DLD1 (cell line): Measurements from ENCODE around the gene TMTC4.
"Not testable (repeated sequence)": the region's sequence is repeated elsewhere in the genome, so short reads cannot be mapped to it uniquely, and the experiment has no call there.

Experiments used
- in situ Hi-C: cut with HindIII; loops from 2 replicates; pipeline ENCODE4 v1.10.0; 2017; ENCODE audit warnings: low sequenced_read_pairs

The TMTC4 gene, protein sequence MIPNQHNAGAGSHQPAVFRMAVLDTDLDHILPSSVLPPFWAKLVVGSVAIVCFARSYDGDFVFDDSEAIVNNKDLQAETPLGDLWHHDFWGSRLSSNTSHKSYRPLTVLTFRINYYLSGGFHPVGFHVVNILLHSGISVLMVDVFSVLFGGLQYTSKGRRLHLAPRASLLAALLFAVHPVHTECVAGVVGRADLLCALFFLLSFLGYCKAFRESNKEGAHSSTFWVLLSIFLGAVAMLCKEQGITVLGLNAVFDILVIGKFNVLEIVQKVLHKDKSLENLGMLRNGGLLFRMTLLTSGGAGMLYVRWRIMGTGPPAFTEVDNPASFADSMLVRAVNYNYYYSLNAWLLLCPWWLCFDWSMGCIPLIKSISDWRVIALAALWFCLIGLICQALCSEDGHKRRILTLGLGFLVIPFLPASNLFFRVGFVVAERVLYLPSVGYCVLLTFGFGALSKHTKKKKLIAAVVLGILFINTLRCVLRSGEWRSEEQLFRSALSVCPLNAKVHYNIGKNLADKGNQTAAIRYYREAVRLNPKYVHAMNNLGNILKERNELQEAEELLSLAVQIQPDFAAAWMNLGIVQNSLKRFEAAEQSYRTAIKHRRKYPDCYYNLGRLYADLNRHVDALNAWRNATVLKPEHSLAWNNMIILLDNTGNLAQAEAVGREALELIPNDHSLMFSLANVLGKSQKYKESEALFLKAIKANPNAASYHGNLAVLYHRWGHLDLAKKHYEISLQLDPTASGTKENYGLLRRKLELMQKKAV

DNA sequence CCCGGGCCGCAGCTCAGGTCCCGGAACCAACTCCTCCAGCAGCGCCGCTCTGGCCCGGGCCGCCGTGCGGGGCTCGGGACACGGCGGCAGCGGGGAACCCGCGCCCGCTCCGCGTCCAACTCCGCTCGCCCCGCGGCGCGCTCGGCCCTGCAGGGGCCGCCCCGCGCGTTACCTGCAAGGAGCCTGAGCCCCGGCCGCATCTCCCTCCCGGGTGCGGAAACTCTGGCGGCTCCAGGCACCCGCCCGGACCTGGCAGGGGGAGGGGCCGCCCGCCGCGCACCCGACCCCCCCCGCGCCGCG lies at the start of gene TMTC4:
Gene TMTC4 (minus strand): TSS at position 224 of the 300 bp plus-strand sequence. CDS start 4,433 bp downstream, outside the sequence.
- in situ Hi-C loops, result no loop called here

DNA sequence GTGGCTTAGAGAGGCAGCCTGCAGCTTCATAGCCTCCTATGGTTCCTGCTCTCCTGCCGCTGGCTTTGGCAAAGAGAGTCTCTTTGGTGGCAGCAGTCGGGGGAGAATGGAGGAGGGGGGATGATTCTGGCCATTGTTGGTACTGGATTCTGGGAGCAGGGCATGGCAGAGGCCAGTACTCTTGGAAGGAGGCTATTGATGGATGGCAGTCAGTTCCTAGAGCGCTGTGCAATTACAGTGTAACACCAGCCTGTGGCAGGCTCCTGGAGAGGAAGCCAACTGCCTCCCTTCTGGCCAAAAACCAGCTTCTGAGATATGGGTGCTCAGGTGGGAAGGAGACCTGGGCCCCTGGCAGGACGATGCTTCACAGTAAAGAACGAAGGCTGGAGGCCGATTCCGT lies 47.9 kb upstream of the TMTC4 start:
- in situ Hi-C loops, result no loop called here

DNA sequence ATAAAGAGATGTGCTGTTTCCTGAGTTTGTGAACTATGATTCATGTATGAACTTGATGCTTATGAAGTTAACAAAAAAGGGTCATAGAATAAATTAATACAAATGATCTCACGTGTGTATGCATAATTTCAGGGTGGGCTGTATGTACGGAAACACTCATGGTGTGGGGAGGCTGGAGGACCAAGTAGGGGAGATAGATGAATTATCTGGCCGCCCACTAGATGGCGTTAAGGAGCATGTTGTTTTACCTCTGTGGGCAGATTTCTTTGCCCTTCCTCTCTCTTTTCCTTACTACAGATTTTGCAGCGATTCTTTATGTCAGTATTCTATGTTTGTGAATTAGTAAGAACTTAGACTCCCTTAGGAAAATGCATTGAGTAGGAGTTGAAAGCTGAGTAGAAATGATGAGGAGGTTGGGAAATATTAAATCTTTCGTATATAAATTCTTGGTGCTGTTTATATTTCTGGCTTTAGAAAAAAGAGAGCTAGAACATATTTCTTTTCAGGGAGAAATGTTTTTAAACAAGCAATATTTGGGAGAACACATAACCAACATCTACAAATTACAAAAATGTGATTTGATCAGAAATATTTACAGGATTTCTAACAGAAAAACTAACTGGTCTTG lies 47.4 kb upstream of the TMTC4 start:
- in situ Hi-C loops, result no loop called here

DNA sequence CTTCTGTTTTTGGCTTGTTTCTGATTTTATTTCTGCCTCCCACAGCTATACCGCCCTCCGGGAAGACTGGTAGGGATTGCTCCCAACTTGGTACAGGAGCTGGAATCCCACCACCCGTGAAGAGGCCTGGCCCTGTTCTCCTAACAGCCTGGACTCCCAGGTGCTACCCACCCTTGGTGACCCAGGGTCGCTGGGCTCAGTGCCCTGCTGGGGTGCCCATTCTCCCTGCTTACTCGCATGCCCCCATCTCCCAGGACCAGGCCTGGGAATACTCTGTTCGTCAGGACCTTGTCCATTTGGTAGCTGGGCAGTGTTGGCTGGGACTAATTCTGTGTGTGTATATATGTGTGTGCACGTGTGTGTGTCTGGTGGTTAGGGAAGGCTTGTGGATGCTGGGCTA lies 41.0 kb upstream of the TMTC4 start:
- in situ Hi-C loops, result no loop called here

DNA sequence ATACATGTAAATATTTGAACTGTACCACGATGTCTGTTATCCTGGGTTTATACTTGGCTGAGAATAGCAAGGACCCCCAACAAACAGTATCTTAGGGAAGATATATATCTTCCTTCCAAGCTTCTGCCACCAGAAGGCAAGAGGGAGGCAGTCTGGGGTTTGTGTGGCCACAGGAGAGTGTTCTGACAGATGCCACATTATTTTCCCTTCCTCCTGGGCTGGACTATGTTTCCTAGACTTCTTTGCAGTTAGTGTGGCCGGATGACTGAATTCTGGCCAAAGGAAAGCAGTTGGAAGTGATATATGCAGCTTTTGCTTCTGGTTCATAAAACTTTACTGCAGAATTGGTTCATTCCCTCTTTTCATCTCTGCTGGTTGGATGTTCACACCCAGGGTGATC lies 39.9 kb upstream of the TMTC4 start:
- in situ Hi-C loops, result no loop called here

DNA sequence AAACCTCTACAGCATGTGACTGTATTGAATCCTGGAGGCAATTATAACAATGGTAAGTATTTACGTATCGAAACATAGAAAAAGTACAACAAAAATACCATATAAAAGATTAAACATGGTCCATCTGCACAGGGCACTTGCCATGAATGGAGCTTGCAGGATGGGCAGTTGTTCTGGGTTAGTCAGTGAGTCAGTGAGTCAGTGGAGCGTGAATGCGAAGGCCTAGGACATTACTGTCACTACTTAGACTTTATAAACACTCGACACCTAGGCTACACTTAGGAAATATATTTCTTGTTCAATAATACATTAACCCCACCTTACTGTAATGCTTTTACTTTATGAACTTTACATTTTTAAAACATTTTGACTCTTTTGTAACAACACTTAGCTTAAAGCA lies 35.6 kb upstream of the TMTC4 start:
- in situ Hi-C loops, result no loop called here

DNA sequence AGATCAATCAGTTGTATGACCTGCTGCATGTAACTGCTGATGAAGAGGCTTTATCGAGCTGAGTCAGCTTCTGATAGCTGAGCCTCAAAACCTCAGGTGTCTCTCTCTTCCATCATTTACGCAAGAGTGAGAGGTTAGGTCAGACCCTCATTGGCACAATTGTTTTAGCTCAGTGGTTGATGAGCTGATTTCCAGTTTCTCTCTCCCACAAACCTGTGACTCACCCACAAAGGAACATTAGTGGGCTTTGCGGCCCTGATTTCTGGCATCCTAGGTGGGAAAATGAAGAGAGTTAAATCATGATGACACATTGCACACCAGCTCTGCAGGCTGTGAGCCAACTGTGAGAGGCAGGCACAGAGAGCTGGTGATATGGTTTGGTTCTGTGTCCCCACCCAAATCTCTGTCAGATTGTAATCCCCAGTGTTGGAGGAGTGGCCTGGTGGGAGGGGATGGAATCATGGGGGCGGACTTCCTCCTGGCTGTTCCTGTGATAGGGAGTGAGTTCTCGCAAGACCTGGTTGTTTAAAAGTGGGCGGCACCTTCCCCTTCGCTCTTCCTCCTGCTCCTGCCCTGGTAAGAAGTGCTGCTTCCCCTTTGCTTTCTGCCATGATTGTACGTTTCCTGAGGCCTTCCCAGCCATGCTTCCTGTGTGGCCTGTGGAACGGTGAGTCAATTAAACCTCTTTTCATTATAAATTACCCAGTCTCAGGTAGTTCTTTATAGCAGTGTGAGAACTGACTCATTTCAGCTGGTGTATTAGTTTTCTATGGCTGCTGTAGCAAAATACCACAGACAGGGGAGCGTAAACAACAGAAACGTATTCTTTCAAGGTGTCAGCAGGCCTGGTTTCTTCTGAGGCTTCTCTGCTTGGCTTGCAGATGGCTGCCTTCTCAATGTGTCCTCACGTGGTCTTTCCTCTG lies 33.5 kb upstream of the TMTC4 start:
- in situ Hi-C loops, result no loop called here

DNA sequence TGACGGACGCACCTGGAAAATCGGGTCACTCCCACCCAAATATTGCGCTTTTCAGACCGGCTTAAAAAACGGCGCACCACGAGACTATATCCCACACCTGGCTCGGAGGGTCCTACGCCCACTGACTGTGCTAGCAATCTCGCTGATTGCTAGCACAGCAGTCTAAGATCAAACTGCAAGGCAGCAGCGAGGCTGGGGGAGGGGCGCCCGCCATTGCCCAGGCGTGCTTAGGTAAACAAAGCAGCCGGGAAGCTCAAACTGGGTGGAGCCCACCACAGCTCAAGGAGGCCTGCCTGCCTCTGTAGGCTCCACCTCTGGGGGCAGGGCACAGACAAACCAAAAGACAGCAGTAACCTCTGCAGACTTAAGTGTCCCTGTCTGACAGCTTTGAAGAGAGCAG lies 23.7 kb upstream of the TMTC4 start:
- in situ Hi-C loops, result not testable (repeated sequence)

DNA sequence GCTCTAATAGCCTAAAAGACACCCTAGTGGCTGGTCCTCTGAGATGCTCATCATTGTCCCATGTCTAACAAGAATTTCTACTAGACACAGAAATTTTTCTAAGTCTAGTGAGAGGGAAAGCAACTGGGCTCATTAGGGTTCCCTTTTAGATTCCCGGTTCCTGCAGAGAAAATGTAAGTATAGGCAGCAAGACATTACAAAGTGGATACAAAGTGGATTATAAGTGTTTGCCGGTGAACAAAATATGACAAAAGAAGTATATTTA lies 20.8 kb upstream of the TMTC4 start:
- in situ Hi-C loops, result no loop called here

DNA sequence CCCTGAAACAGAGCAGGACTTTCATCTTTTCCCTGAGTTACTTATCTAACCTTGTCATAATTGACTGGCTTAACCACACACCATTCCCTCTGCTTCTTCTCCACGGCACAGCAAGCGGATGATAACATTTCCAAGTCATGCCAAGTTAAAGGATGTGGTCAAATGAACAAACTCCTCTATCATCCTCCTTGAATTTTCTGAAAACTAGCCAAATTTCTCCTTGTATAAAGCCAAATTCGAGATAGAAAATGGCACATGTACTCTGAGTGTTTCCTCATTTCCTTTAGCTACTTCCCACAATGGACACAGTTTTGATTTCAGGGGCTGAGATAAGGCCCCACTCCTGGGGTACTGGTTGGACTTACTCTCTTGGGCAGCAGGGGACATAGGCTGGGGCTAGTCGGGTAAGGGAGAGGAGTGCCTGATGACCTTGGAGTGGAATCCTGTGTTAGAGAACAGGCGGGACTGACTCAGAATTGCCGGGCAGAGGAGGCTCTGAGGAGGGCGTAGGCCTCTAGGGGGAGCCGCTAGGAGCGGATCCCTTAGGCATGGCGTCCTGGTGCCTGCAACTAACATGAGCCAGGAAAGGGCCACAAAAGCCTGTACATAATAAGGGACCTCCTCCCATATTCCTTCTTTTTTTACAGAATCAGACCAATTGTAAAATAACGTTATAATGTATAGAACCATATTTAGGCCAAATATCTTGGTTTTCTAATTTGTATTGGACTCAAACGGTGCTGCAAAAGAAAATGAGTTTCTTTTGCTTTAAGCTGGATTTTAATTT lies 20.3 kb upstream of the TMTC4 start:
- in situ Hi-C loops, result no loop called here

DNA sequence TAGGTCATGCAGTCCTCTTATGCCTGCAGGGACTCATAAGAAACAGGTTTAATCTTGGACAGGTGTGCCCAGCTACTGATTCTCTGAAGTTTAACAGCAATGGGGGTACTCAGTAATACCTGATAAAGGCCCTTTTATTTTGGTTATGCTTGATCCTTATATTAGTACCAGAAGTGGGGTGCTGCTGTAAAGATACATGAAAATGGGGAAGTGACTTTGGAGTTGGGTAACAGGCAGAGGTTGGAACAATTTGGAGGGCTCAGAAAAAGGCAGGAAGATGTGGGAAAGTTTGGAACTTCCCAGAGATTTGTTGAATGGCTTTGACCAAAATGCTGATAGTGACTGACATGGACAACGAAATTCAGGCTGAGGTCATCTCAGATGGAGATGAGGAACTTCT lies 14.6 kb upstream of the TMTC4 start:
- in situ Hi-C loops, result no loop called here

DNA sequence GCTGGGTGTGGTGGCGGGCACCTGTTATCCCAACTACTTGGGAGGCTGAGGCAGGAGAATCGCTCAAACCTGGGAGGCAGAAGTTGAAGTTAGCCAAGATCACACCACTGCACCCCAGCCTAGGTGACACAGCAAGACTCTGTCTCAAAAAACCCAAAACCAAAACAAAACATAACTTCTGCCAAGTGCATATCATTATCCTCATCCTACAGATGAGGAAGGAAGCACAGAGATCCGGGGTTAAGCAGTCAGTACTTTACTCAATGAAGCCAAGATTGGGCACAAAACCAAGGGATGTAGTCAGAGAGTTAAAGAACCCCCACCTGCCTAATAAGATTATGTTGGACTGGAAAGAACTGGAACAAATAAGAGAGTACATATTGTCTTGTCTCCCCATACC lies 5.5 kb upstream of the TMTC4 start:
- in situ Hi-C loops, result no loop called here

DNA sequence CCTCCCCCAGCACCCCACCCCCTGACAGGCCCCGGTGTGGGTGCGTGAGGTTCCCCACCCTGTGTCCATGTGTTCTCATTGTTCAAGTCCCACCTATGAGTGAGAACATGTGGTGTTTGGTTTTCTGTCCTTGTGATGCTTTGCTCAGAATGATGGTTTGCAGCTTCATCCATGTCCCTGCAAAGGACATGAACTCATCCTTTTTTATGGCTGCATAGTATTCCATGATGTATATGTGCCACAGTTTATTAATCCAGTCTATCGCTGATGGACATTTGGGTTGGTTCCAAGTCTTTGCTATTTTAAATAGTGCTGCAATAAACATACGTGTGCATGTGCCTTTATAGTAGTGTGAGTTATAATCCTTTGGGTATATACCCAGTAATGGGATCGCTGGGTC lies 2.5 kb upstream of the TMTC4 start:
- in situ Hi-C loops, result not testable (repeated sequence)

DNA sequence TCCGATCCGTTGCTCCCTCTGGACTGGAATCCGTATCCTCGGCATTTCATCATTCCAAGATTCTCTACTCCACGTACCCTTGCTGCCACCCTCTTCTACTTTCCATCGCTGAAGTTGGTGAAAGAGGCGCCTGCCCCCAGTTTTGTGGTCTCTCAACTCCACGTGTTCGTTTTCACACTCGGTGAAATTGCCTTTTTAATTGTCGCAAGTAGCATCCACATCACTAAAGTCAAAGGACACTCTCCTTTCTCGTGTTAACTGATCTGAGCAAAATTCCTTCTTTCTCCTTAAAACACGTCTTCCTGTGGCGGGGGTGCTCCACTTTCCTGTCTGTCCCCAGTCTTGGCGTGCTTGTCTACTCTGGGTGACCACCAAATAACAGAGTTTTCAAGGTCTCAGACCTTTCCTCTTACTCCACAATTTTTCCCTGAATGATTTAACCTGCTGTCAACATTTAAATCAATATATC lies 1.1 kb upstream of the TMTC4 start:
- in situ Hi-C loops, result no loop called here

DNA sequence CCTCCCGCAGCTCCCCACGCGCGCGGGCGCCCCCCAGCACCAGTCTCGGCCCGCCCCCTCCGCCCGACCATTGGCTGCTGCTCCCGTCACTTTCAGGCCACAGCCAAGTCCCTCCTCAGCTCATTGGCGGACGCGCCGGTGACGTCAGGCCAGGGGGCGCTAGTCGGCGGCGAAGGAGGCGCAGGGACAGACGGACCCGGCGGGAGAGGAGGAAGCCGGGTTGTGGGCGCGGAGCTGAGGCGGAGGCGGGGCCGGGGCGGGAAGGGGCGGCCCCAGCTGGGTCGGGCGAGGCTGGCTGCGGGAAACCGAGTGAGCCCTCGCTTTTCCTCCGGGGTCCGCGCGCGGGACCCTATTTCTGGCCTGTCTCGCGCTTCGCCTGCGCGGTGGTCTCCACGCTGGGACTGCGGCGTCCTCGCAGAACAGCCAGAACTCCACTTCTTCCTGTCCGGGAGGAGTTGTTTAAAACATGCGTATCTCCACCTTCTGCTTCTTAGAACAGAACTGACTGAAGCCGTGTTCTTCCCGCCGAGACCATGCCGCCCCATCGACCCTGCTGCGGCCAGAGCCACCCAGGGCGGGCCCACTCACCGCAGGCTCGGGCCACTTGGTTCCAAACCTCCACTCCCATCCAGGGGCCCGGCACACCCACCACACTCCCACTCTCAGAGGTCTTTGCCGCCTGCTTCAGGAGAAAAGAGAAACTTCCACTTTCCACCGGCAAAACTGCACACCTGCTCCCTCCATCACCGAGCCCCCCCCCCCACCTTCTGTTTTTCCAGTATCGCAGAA lies 471 bp upstream of the TMTC4 start:
- in situ Hi-C loops, result no loop called here

DNA sequence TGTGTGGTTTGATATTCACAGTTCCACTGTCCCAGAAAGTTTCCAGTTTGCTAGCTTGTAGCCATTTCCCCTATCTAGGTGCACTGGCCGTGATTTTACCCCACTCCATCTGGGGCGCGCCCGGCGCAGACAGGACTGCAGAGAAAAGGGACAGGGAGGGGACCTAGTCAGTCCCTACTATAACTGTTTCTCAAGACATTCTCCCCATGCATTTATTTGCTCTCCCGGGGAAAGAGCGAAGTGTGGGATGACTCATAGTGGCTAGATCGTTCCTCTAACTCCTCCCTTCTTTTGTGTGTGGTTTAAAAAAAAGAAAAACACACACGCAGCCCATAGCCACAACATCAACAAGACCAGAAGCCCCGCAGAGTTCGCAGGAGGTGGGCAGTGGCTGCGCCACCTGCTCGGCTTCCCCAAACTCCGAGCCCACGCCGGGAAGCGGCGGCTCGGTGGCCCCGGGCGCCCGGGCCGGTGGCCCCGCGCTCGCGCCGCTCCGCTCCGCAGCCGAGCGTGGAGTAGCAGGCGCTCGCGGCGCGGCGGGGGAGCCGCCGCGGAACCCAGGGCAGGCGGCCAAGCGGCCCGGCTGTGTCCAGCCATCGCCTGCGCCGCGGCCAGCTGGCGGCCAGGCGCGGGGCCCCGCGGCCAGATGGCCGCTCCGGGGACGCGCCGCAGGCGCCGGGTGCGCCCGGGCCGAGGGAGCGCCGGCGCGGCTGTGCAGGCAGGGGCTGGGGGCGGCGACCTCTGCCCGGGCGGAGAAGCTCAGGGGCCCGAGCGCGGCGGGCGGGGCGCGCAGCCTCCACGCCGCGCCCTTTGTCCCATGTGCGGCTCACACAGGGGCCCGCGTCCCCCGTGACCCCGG lies 653 bp downstream of the TMTC4 start:
- in situ Hi-C loops, result no loop called here

DNA sequence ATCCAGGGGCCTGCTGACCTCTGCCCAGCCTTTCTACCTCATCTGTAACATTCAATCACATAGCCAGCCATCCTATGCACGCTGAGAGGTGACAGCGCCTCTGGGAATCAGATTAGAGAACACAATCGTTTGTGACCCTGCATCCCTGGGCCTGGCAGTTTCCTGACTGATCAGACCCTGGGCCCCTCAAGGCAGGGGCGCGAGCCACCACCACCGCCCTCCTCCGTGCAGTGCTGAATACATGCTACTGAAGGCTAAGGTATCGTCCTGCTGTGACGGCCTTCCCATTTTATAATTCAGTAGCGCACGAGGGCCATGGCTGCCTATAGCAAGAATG lies 1.3 kb downstream of the TMTC4 start:
- in situ Hi-C loops, result no loop called here

DNA sequence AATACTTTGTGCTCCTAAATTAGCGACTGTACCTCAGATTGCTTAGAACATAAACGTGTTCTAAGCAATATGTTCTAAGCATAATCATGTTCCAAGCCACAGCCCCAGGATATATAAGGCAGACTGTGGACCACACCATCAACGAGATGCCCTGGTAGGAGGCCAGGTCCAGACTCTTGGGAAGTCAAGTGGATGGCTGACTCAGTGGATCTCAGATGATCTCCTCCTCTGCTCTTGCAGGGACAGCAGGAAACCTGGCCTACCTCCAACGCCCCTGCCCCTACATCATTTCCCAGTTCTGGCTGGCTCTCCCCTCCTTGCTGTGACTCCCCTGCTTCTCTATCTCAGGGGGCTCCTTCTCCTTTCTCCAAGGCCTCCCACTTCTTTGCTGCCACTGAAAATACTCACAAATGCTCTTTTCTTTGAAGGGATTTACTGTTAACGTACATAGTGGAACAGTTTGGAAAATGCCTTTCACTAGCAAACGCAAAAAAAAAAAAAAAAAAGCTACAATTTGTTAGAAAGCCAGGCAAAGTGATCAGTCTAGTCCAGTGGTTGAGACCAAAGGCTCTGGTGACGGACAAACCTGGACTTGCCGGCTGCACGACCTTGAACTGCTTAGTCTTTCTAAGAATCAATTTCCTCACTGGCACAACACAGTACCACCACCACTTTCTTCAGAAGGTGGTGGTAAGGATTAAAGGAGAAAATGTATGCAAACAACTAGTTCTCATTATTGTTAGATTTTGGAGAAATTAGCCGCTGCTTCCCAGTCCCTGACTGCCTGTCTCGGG lies 3.0 kb downstream of the TMTC4 start:
- in situ Hi-C loops, result no loop called here
